Mucosa of descending colon (tissue), 3 donors: ENCODE results near the gene CHAD. TPM values are rescaled to one million over a fixed set of nuclear protein-coding genes. Genes with fewer than 3 reads are reported as not detected.

ENCODE experiments used
- ATAC-seq: fragments of 200-7000 bp; cut with Tn5 transposase; one replicate; pipeline ENCODE4 v1.9.1; 2020; ENCODE audit warnings: mild to moderate bottlenecking, moderate library complexity
- DNase-seq, 3 donors: peaks; one replicate each; pipeline ENCODE4 v3.0.0-alpha.2; 2020
- H3K36me3 ChIP-seq: fragments of 200-600 bp; one replicate; pipeline ENCODE4 v1.8.0; 2021; ENCODE audit warnings: low read depth, mild to moderate bottlenecking
- H3K4me1 ChIP-seq: fragments of 200-600 bp; one replicate; pipeline ENCODE4 v1.8.0; 2021; ENCODE audit warnings: low read depth, mild to moderate bottlenecking
- H3K4me3 ChIP-seq: fragments of 200-600 bp; one replicate; pipeline ENCODE4 v1.8.0; 2021; ENCODE audit warnings: mild to moderate bottlenecking
- H3K9me3 ChIP-seq: fragments of 200-600 bp; one replicate; pipeline ENCODE4 v1.8.0; 2021; ENCODE audit warnings: mild to moderate bottlenecking
- CTCF ChIP-seq: fragments of 200-600 bp; IDR thresholded peaks from one replicate; pipeline ENCODE4 v1.8.0; 2022; ENCODE audit warnings: antibody characterized with exemption, mild to moderate bottlenecking
- intact Hi-C, 2 donors: fragments of 100-400 bp; cut with DNase I in 1 of 2; cut with micrococcal nuclease in 1 of 2; formaldehyde crosslinking; loops; one replicate each; pipeline versions ENCODE4 v1.11.0 to v1.11.1; 2022; cut with DNase I, micrococcal nuclease
- total RNA-seq, 3 donors: library from RNA; stranded (reverse); fragmentation: NEBNext Ultra II Directional in 2 of 3; extraction: Animal tissue kit (Norgen Biotek cat#: 25700) in 2 of 3; gene quantifications; one replicate each; pipeline versions ENCODE4 v1.2.1 to v1.2.4, GENCODE V29; 2021 to 2023
- donor health status: DM: no; HTN: no; CAD: no; lungs with moderate emphysema.
- donor health status: DM: no; HTN: no; CAD: no.
- donor health status: DM: no; HTN: yes; CAD: no.

CHAD gene
- total RNA-seq, 3 donors from 2014 or later, result 4.6 to 15.3 (median 5.8) TPM

- no peak for ATAC-seq
- peaks cover 36% of the 10 kb centered on the region for H3K4me1 ChIP-seq
Measured at GRCh38 chr17:50444841-50445715, 23.6 kb downstream of the CHAD start.

GRCh38 chr17:50443505-50443974 is 25.1 kb downstream of the CHAD start:
- H3K4me1 ChIP-seq, result peaks cover 42% of the 10 kb centered on the region

More at GRCh38 chr17:50444841-50445715, 23.6 kb downstream of the CHAD start:
- intact Hi-C loops, result no loop called here
- Histone ChIP-seq H3K4me3 (no peak overlapping the region), H3K36me3 (no peaks in the 10 kb centered on the region), H3K9me3 (no peaks in the 10 kb centered on the region)
- no peak for TF ChIP-seq CTCF
- no peak for DNase-seq

GRCh38 chr17:50440838-50441829 is 27.5 kb downstream of the CHAD start:
- Histone ChIP-seq H3K9me3 (no peaks in the 10 kb centered on the region), H3K4me3 (no peak overlapping the region), H3K36me3 (no peaks in the 10 kb centered on the region), H3K4me1 (peaks cover 29% of the 10 kb centered on the region)
- no peak for ATAC-seq
- intact Hi-C loops, result no loop called here
- no peak for TF ChIP-seq CTCF
- no peak for DNase-seq

More at GRCh38 chr17:50443505-50443974, 25.1 kb downstream of the CHAD start:
- intact Hi-C loops, result no loop called here
- Histone ChIP-seq H3K9me3 (no peaks in the 10 kb centered on the region), H3K4me3 (no peak overlapping the region), H3K36me3 (no peaks in the 10 kb centered on the region)
- DNase-seq (peak in 2 of 3 donors; percentile 69 to 70), ATAC-seq (no peak)
- no peak for TF ChIP-seq CTCF

- peaks cover 25% of the 10 kb centered on the region for H3K4me1 ChIP-seq
- H3K9me3 ChIP-seq, result no peaks in the 10 kb centered on the region
- H3K36me3 ChIP-seq, result no peaks in the 10 kb centered on the region
- peak; percentile 72 to 78 (median 73) for DNase-seq
- no peak for TF ChIP-seq CTCF
- intact Hi-C loops, result no loop called here
- H3K4me3 ChIP-seq, result no peak overlapping the region
- ATAC-seq, result peak; percentile 90
Measured at GRCh38 chr17:50440172-50440837, 28.4 kb downstream of the CHAD start.

GRCh38 chr17:50439008-50439407 is 29.7 kb downstream of the CHAD start:
- ATAC-seq (no peak), DNase-seq (no peak)
- H3K4me3 ChIP-seq, result no peak overlapping the region
- peaks cover 25% of the 10 kb centered on the region for H3K4me1 ChIP-seq
- H3K36me3 ChIP-seq, result no peaks in the 10 kb centered on the region
- TF ChIP-seq CTCF, result no peak
- intact Hi-C loops, result no loop called here
- H3K9me3 ChIP-seq, result no peaks in the 10 kb centered on the region
